H9 (cell line): ENCODE data around the gene TSPAN6. TPM values are rescaled to one million over a fixed set of nuclear protein-coding genes. Genes with fewer than 3 reads are reported as not detected.

ENCODE experiments used
- DNase-seq: peaks from one replicate; pipeline ENCODE4 v3.0.0-alpha.2; 2017
- H2AFZ ChIP-seq: one replicate; pipeline ENCODE4 v1.6.1; 2013; ENCODE audit warnings: mild to moderate bottlenecking, low read length, control low read depth, moderate library complexity
- H2AK5ac ChIP-seq: 2 replicates; pipeline ENCODE4 v1.6.1; 2013; ENCODE audit warnings: low read length, control low read depth, mixed read lengths; ENCODE audit not compliant: insufficient read length
- H2BK120ac ChIP-seq: one replicate; pipeline ENCODE4 v1.6.1; 2013; ENCODE audit warnings: low read depth, mild to moderate bottlenecking, low read length, control low read depth, inconsistent platforms; ENCODE audit not compliant: poor library complexity, severe bottlenecking
- H2BK12ac ChIP-seq: 2 replicates; pipeline ENCODE4 v1.6.1; 2013; ENCODE audit warnings: low read length, control low read depth, mixed read lengths, low read depth; ENCODE audit not compliant: insufficient read length
- H2BK15ac ChIP-seq: 2 replicates; pipeline ENCODE4 v1.6.1; 2013; ENCODE audit warnings: low read depth, low read length, control low read depth
- H2BK20ac ChIP-seq: one replicate; pipeline ENCODE4 v1.6.1; 2013; ENCODE audit warnings: low read depth, mild to moderate bottlenecking, low read length, control low read depth, inconsistent platforms; ENCODE audit not compliant: poor library complexity, severe bottlenecking
- H2BK5ac ChIP-seq: 2 replicates; pipeline ENCODE4 v1.6.1; 2013; ENCODE audit warnings: low read length, control low read depth, mixed read lengths; ENCODE audit not compliant: insufficient read length
- H3K14ac ChIP-seq: 2 replicates; pipeline ENCODE4 v1.6.1; 2013; ENCODE audit warnings: low read length, control low read depth; ENCODE audit not compliant: insufficient read depth
- H3K18ac ChIP-seq: 2 replicates; pipeline ENCODE4 v1.6.1; 2013; ENCODE audit warnings: low read depth, mild to moderate bottlenecking, mixed read lengths, low read length, control low read depth; ENCODE audit not compliant: insufficient read length
- H3K23ac ChIP-seq: 2 replicates; pipeline ENCODE4 v1.6.1; 2013; ENCODE audit warnings: low read length, control low read depth, mixed read lengths, low read depth; ENCODE audit not compliant: insufficient read length
- H3K23me2 ChIP-seq: 2 replicates; pipeline ENCODE4 v1.6.1; 2013; ENCODE audit warnings: low read depth, mild to moderate bottlenecking, mixed read lengths, low read length, control low read depth; ENCODE audit not compliant: insufficient read length, poor library complexity, severe bottlenecking
- H3K27ac ChIP-seq: 2 replicates; pipeline ENCODE4 v1.5.1; 2013; ENCODE audit warnings: low read length, control low read depth, mixed read lengths, low read depth; ENCODE audit not compliant: insufficient read length
- H3K27me3 ChIP-seq: 2 replicates; pipeline ENCODE4 v1.6.1; 2013; ENCODE audit warnings: low read length, control low read depth, inconsistent platforms; ENCODE audit not compliant: insufficient read depth
- H3K4ac ChIP-seq: 2 replicates; pipeline ENCODE4 v1.6.1; 2013; ENCODE audit warnings: low read depth, mild to moderate bottlenecking, control low read depth, inconsistent platforms, low read length, moderate library complexity
- H3K4me1 ChIP-seq: 2 replicates; pipeline ENCODE4 v1.6.1; 2013; ENCODE audit warnings: low read length, control low read depth, inconsistent platforms; ENCODE audit not compliant: insufficient read depth
- H3K4me2 ChIP-seq: 2 replicates; pipeline ENCODE4 v1.6.1; 2013; ENCODE audit warnings: low read length, control low read depth, mixed read lengths; ENCODE audit not compliant: insufficient read length, insufficient read depth
- H3K56ac ChIP-seq: 2 replicates; pipeline ENCODE4 v1.6.1; 2013; ENCODE audit warnings: low read depth, mild to moderate bottlenecking, mixed read lengths, low read length, control low read depth; ENCODE audit not compliant: insufficient read length
- H3K79me1 ChIP-seq: 2 replicates; pipeline ENCODE4 v1.6.1; 2013; ENCODE audit warnings: low read depth, mild to moderate bottlenecking, moderate library complexity, low read length, control low read depth, inconsistent platforms; ENCODE audit not compliant: insufficient read depth, poor library complexity, severe bottlenecking
- H3K79me2 ChIP-seq: 2 replicates; pipeline ENCODE4 v1.6.1; 2013; ENCODE audit warnings: low read length, control low read depth, inconsistent platforms; ENCODE audit not compliant: insufficient read depth
- H3K9ac ChIP-seq: 2 replicates; pipeline ENCODE4 v1.6.1; 2013; ENCODE audit warnings: low read length, control low read depth, mixed read lengths; ENCODE audit not compliant: insufficient read length; ENCODE audit errors: extremely low read depth
- H3K9me3 ChIP-seq: one replicate; pipeline ENCODE4 v1.6.1; 2013; ENCODE audit warnings: low read depth, low read length, inconsistent platforms; ENCODE audit not compliant: control insufficient read depth
- H3T11ph ChIP-seq: one replicate; pipeline ENCODE4 v1.6.1; 2013; ENCODE audit warnings: mild to moderate bottlenecking, low read length, control low read depth, inconsistent platforms
- H4K20me1 ChIP-seq: one replicate; pipeline ENCODE4 v1.6.1; 2013; ENCODE audit not compliant: control insufficient read depth, insufficient read length, insufficient read depth
- H4K5ac ChIP-seq: 2 replicates; pipeline ENCODE4 v1.6.1; 2013; ENCODE audit warnings: low read depth, mild to moderate bottlenecking, mixed read lengths, low read length, control low read depth; ENCODE audit not compliant: insufficient read length
- H4K8ac ChIP-seq: replicated peaks from 2 replicates; pipeline ENCODE4 v1.6.1; 2013; ENCODE audit warnings: low read length, control low read depth, mixed read lengths, low read depth; ENCODE audit not compliant: insufficient read length
- H4K91ac ChIP-seq: 2 replicates; pipeline ENCODE4 v1.6.1; 2013; ENCODE audit warnings: low read depth, mild to moderate bottlenecking, moderate library complexity, mixed read lengths, low read length, control low read depth; ENCODE audit not compliant: insufficient read length
- H3K27ac Mint-ChIP-seq, 3 experiments: 2 replicates in 2 of 3; 3 replicates in 1 of 3; pipeline ENCODE4 v1.8.0; 2020 to 2021; ENCODE audit warnings: mixed read lengths in 3 of 3, mild to moderate bottlenecking in 1 of 3, moderate library complexity in 1 of 3
- H3K27me3 Mint-ChIP-seq: 2 replicates; pipeline ENCODE4 v1.8.0; 2021; ENCODE audit warnings: low read depth, mild to moderate bottlenecking, moderate library complexity, mixed read lengths
- H3K36me3 Mint-ChIP-seq, 3 experiments: 2 replicates in 2 of 3; 3 replicates in 1 of 3; pipeline ENCODE4 v1.8.0; 2020 to 2021; ENCODE audit warnings: low read depth in 3 of 3, mixed read lengths in 3 of 3; ENCODE audit not compliant: insufficient read depth in 1 of 3
- H3K4me1 Mint-ChIP-seq, 2 experiments: 2 replicates each; pipeline ENCODE4 v1.8.0; 2020; ENCODE audit warnings: mixed read lengths in 2 of 2
- H3K4me3 Mint-ChIP-seq, 2 experiments: 2 replicates in 1 of 2; 3 replicates in 1 of 2; pipeline ENCODE4 v1.8.0; 2020 to 2021; ENCODE audit warnings: mild to moderate bottlenecking in 2 of 2, mixed read lengths in 2 of 2, moderate library complexity in 1 of 2
- H3K9me3 Mint-ChIP-seq, 2 experiments: 2 replicates in 1 of 2; 3 replicates in 1 of 2; pipeline ENCODE4 v1.8.0; 2020; ENCODE audit warnings: mild to moderate bottlenecking in 2 of 2, mixed read lengths in 2 of 2, moderate library complexity in 1 of 2
- CTCF ChIP-seq: fragments of 200-600 bp; sonication (generic); conservative IDR thresholded peaks from 3 replicates; pipeline ENCODE4 v1.8.0; 2021; ENCODE audit warnings: antibody characterized with exemption, mild to moderate bottlenecking
- WGBS: extraction: QIAGEN DNeasy Blood & Tissue Kit; methylation state at CpG from one replicate; pipeline ENCODE4 v1.1.7; 2013; ENCODE audit warnings: missing lambda C conversion rate, low lambda C conversion rate, mixed read lengths; ENCODE audit not compliant: insufficient read length; ENCODE audit errors: extremely low coverage; 5-methylcytosine and 5-hydroxymethylcytosine counted together
- total RNA-seq: library from RNA; stranded (reverse); gene quantifications from 2 replicates; pipeline ENCODE4 v1.2.1, GENCODE V29; 2021

Gene TSPAN6
- total RNA-seq, 1 experiment from 2014 or later, result 61.3 TPM

DNA sequence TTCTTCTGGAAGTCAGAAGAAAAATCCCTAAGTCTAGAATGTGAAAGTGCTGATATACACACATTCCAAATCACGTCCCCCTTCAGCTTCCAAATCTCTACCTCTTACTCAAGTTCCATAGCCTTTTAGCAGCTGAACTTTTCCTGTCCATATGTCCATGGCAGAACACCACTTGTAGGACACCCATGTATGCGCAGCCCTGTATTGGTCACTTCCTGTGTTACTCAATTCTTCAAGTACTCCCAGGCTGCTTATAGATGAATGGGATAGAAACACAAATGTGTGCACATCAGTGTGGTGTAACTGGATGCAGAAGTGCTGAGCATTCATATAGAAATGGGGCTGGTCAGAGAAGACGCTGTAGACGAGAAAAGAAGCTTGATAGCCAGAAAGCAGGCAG, 26.2 kb upstream of the TSPAN6 start:
- Histone ChIP-seq H3K9ac (no peak overlapping the region), H3K4ac (no peak overlapping the region), H3K56ac (no peak overlapping the region), H4K8ac (no peak overlapping the region), H3K18ac (no peak overlapping the region), H3K14ac (no peak overlapping the region), H2BK15ac (no peak overlapping the region), H2AFZ (no peak overlapping the region), H3K23me2 (no peaks in the 10 kb centered on the region), H2BK5ac (no peak overlapping the region), H4K5ac (no peak overlapping the region), H3K4me1 (no peaks in the 10 kb centered on the region), H3K4me2 (no peak overlapping the region), H2BK12ac (no peak overlapping the region), H3K9me3 (peaks cover 4% of the 10 kb centered on the region), H3K27me3 (no peaks in the 10 kb centered on the region; the same call in 1 of the 2 replicates), H2BK20ac (no peak overlapping the region), H4K91ac (no peak overlapping the region), H2AK5ac (no peak overlapping the region), H3K79me1 (no peaks in the 10 kb centered on the region), H2BK120ac (no peak overlapping the region), H3K23ac (no peak overlapping the region), H3K79me2 (no peaks in the 10 kb centered on the region; the same call in 1 of the 2 replicates), H4K20me1 (no peaks in the 10 kb centered on the region), H3T11ph (no peak overlapping the region), H3K27ac (no peak overlapping the region)
- H3K9me3 Mint-ChIP-seq, result peaks cover 2 to 66% of the 10 kb centered on the region in 2 experiments; a peak in 4 of 5 replicates
- no CpG with 5 or more reads among the region's 4 CpGs for WGBS
- no peaks in the 10 kb centered on the region for H3K4me1 Mint-ChIP-seq
- no peak for TF ChIP-seq CTCF
- no peaks in the 10 kb centered on the region; a peak in 1 of 7 replicates for H3K36me3 Mint-ChIP-seq
- H3K27ac Mint-ChIP-seq, result no peak overlapping the region
- H3K27me3 Mint-ChIP-seq, result no peaks in the 10 kb centered on the region; the same call in 1 of the 2 replicates
- DNase-seq, result no peak
- no peak overlapping the region for H3K4me3 Mint-ChIP-seq
